Progenitor cell of endocrine pancreas (in vitro differentiated cells): Measurements from ENCODE around the gene GNAZ. TPM values are rescaled to one million over a fixed set of nuclear protein-coding genes. Genes with fewer than 3 reads are reported as not detected.

ENCODE experiments used
- DNase-seq: peaks from one replicate; pipeline ENCODE4 v3.0.0; 2021; ENCODE audit warnings: low spot score; ENCODE audit not compliant: unreplicated experiment
- H3K27ac Mint-ChIP-seq: 2 replicates; pipeline ENCODE4 v1.8.0; 2021; ENCODE audit warnings: mild to moderate bottlenecking, moderate library complexity, mixed read lengths
- H3K27me3 Mint-ChIP-seq: 2 replicates; pipeline ENCODE4 v1.8.0; 2021; ENCODE audit warnings: mixed read lengths
- H3K36me3 Mint-ChIP-seq: 2 replicates; pipeline ENCODE4 v1.8.0; 2022; ENCODE audit warnings: mixed read lengths; ENCODE audit not compliant: insufficient read depth
- H3K4me1 Mint-ChIP-seq: 2 replicates; pipeline ENCODE4 v1.8.0; 2021; ENCODE audit warnings: low read depth, mixed read lengths
- H3K4me3 Mint-ChIP-seq: 2 replicates; pipeline ENCODE4 v1.8.0; 2021; ENCODE audit warnings: low read depth, mild to moderate bottlenecking, moderate library complexity, mixed read lengths
- H3K9me3 Mint-ChIP-seq: 2 replicates; pipeline ENCODE4 v1.8.0; 2021; ENCODE audit warnings: low read depth, mixed read lengths
- total RNA-seq: library from RNA; stranded (reverse); gene quantifications from 2 replicates; pipeline ENCODE4 v1.2.1, GENCODE V29; 2021
- TF ChIP-seq, protein P1 (sequence below): fragments of 200-600 bp; sonication (generic); IDR thresholded peaks from one replicate; pipeline ENCODE4 v1.5.0; 2021; ENCODE audit warnings: antibody characterized with exemption, mild to moderate bottlenecking; ENCODE audit not compliant: unreplicated experiment

Gene GNAZ
- total RNA-seq, 1 donor from 2014 or later = 19.2 TPM

DNA sequence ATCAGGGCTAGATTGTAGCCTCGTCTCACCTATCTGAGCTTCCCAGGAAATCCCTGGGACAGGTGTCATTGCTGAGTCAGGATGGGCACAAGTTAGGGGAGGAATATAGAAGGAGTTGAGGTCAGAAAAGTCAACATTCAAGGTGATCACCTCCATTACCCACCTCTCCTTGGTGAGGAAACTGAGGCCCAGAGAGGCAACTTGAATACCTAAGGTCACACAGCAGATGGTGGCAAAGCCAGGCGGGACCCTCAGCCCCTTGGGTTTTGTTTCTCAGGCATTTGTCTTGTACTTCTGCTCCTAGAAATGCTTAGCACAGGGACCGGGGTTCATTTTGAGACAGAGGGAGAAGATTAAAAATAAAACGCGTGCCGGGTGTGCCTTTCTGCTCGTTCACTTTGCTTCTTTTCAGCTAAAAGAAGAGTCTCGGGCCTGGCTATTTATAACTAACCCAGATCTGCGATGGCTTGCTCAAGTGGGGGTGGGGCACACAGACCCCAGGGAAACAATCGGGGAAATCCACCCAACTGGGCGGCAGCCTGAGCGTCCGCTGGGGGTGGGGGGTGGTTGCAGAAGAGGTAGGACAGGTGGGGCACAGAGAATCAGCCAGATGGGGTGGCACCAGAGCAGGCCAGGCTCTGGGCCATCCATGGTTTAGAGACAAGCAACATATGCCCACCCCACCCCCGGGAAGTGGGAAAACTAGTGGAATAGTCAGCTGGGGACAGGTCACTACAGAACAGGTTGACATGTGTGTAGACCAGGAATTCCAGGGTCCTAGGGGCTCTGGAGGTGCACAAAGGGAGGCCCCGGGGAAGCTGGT lies 3.9 kb upstream of the GNAZ start:
- H3K36me3 Mint-ChIP-seq = no peaks in the 10 kb centered on the region
- peaks cover 41% of the 10 kb centered on the region for H3K27me3 Mint-ChIP-seq
- no peak overlapping the region for H3K27ac Mint-ChIP-seq
- no peaks in the 10 kb centered on the region for H3K9me3 Mint-ChIP-seq
- peaks cover 10% of the 10 kb centered on the region for H3K4me1 Mint-ChIP-seq
- peak; percentile 7 for DNase-seq
- H3K4me3 Mint-ChIP-seq = no peak overlapping the region
- TF ChIP-seq, protein P1, sequence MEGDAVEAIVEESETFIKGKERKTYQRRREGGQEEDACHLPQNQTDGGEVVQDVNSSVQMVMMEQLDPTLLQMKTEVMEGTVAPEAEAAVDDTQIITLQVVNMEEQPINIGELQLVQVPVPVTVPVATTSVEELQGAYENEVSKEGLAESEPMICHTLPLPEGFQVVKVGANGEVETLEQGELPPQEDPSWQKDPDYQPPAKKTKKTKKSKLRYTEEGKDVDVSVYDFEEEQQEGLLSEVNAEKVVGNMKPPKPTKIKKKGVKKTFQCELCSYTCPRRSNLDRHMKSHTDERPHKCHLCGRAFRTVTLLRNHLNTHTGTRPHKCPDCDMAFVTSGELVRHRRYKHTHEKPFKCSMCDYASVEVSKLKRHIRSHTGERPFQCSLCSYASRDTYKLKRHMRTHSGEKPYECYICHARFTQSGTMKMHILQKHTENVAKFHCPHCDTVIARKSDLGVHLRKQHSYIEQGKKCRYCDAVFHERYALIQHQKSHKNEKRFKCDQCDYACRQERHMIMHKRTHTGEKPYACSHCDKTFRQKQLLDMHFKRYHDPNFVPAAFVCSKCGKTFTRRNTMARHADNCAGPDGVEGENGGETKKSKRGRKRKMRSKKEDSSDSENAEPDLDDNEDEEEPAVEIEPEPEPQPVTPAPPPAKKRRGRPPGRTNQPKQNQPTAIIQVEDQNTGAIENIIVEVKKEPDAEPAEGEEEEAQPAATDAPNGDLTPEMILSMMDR = no peak

- Mint-ChIP-seq H3K27me3 (peaks cover 47% of the 10 kb centered on the region), H3K27ac (no peak overlapping the region), H3K36me3 (no peaks in the 10 kb centered on the region), H3K4me1 (peaks cover 16% of the 10 kb centered on the region), H3K9me3 (no peaks in the 10 kb centered on the region), H3K4me3 (no peak overlapping the region)
- TF ChIP-seq, protein P1 = no peak
- DNase-seq = peak; percentile 9
Observed at GRCh38 chr22:23067023-23067650, 3.2 kb upstream of the GNAZ start.

DNA sequence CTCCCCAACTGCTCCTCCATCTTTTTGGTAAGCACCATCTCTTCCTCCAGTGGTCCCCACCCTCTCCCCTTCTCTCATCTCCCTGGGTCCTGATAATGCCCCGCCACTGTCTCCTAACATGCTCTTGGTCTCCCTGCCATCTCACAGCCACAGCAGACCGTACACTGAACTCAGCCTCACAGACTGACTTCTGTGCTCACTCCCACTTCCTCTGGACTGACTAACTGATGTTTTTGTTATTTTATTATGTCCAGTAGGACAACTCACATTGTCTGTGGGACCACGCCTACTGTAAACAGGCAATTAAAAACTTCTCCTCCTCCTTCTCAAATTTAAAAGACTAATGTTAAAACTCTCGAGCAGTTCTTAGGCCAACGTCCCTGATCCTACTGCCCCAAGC lies 2.6 kb upstream of the GNAZ start:
- Mint-ChIP-seq H3K27ac (no peak overlapping the region), H3K36me3 (no peaks in the 10 kb centered on the region), H3K9me3 (no peaks in the 10 kb centered on the region), H3K27me3 (peaks cover 49% of the 10 kb centered on the region), H3K4me3 (no peak overlapping the region), H3K4me1 (peaks cover 19% of the 10 kb centered on the region)
- DNase-seq = no peak
- TF ChIP-seq, protein P1 = no peak

GRCh38 chr22:23068096-23068831 lies 2.1 kb upstream of the GNAZ start:
- no peaks in the 10 kb centered on the region for H3K36me3 Mint-ChIP-seq
- peaks cover 19% of the 10 kb centered on the region for H3K4me1 Mint-ChIP-seq
- no peak overlapping the region for H3K4me3 Mint-ChIP-seq
- peak; percentile 5 for DNase-seq
- no peak overlapping the region for H3K27ac Mint-ChIP-seq
- peaks cover 48% of the 10 kb centered on the region for H3K27me3 Mint-ChIP-seq
- TF ChIP-seq, protein P1 = no peak
- no peaks in the 10 kb centered on the region for H3K9me3 Mint-ChIP-seq

- no peaks in the 10 kb centered on the region for H3K9me3 Mint-ChIP-seq
- TF ChIP-seq, protein P1 = no peak
- peaks cover 48% of the 10 kb centered on the region for H3K27me3 Mint-ChIP-seq
- peak; percentile 8 for DNase-seq
- H3K4me3 Mint-ChIP-seq = peak overlapping the region; percentile 84
- H3K4me1 Mint-ChIP-seq = peaks cover 19% of the 10 kb centered on the region
- no peak overlapping the region for H3K27ac Mint-ChIP-seq
- H3K36me3 Mint-ChIP-seq = no peaks in the 10 kb centered on the region
Observed at GRCh38 chr22:23068832-23069385, 1.4 kb upstream of the GNAZ start.
